Activated CD4-positive, CD25-positive, alpha-beta regulatory T cell treated with anti-CD3 and anti-CD28 coated beads, Interleukin-2, amount 50 U/mL, for 16 hours (primary cell): ENCODE data around the gene COA3.
"Not testable (repeated sequence)": the region's sequence is repeated elsewhere in the genome, so short reads cannot be mapped to it uniquely, and the experiment has no call there.

Source experiments
- DNase-seq: peaks from one replicate; pipeline ENCODE4 v3.0.0-alpha.2; 2020; ENCODE audit warnings: low read depth, low spot score

COA3 gene

GRCh38 chr17:42782166-42783061, 16.1 kb downstream of the COA3 start:
- DNase-seq = no peak

GRCh38 chr17:42781639-42782165, 16.8 kb downstream of the COA3 start:
- no peak for DNase-seq

GRCh38 chr17:42780851-42781638, 17.5 kb downstream of the COA3 start:
- DNase-seq = no peak

GRCh38 chr17:42779936-42780850, 18.3 kb downstream of the COA3 start, which contains the start of gene WNK4:
Gene WNK4 (plus strand): TSS chr17:42780610. CDS start chr17:42780699, 89 bp downstream.
- DNase-seq = no peak

GRCh38 chr17:42779304-42779935, 19.1 kb downstream of the COA3 start:
- DNase-seq = no peak

- DNase-seq = no peak
Measured at GRCh38 chr17:42778570-42778969, 19.9 kb downstream of the COA3 start.

- DNase-seq = no peak
Measured at GRCh38 chr17:42775534-42776098, 22.9 kb downstream of the COA3 start.

GRCh38 chr17:42774066-42774745, 24.3 kb downstream of the COA3 start:
- DNase-seq = no peak

- DNase-seq = peak; percentile 66
Measured at GRCh38 chr17:42773290-42774035, 25.0 kb downstream of the COA3 start, which contains the start of gene VPS25. Gene VPS25 (plus strand): TSS chr17:42773449. CDS start chr17:42773476, 27 bp downstream.

GRCh38 chr17:42772945-42773289, 25.6 kb downstream of the COA3 start:
- no peak for DNase-seq

GRCh38 chr17:42769964-42770363, 28.5 kb downstream of the COA3 start:
- DNase-seq = not testable (repeated sequence)

GRCh38 chr17:42768006-42768405, 30.5 kb downstream of the COA3 start:
- DNase-seq = not testable (repeated sequence)

- DNase-seq = no peak
Measured at GRCh38 chr17:42767512-42767911, 31.0 kb downstream of the COA3 start.

- DNase-seq = no peak
Measured at GRCh38 chr17:42766124-42766523, 32.4 kb downstream of the COA3 start.

- DNase-seq = no peak
Measured at GRCh38 chr17:42761638-42762037, 36.9 kb downstream of the COA3 start.

GRCh38 chr17:42760652-42761581, 37.6 kb downstream of the COA3 start, which contains the start of gene RAMP2:
Gene RAMP2 (plus strand): TSS chr17:42761227. CDS start chr17:42761262, 35 bp downstream.
- no peak for DNase-seq

GRCh38 chr17:42759982-42760651, 38.4 kb downstream of the COA3 start:
- no peak for DNase-seq
